RWPE1 (cell line): ENCODE results near the gene RPL28.

Experiments
- CTCF ChIA-PET: fragments of 350-600 bp; sonication (Branson Sonifier 250); formaldehyde crosslinking; extraction: SDS; loops from one replicate; lab custom pipeline; 2021; lab: Yijun Ruan, JAX
- POLR2A ChIA-PET: fragments of 400-600 bp; formaldehyde crosslinking; extraction: SDS; loops from one replicate; lab custom pipeline; 2020; ENCODE audit warnings: antibody characterized with exemption; ENCODE audit not compliant: low non-redundant PET; lab: Yijun Ruan, JAX
- DNase-seq: peaks from one replicate; pipeline ENCODE4 v3.0.0; 2012; ENCODE audit warnings: low spot score
- H3K27ac ChIP-seq: fragments of 450-650 bp; 2 replicates; pipeline ENCODE4 v1.5.1; 2017
- TF ChIP-seq, protein P1 (sequence below): fragments of 450-650 bp; conservative IDR thresholded peaks from 2 replicates; pipeline ENCODE4 v1.5.1; 2017; ENCODE audit warnings: low read depth, mild to moderate bottlenecking

RPL28 gene

DNA sequence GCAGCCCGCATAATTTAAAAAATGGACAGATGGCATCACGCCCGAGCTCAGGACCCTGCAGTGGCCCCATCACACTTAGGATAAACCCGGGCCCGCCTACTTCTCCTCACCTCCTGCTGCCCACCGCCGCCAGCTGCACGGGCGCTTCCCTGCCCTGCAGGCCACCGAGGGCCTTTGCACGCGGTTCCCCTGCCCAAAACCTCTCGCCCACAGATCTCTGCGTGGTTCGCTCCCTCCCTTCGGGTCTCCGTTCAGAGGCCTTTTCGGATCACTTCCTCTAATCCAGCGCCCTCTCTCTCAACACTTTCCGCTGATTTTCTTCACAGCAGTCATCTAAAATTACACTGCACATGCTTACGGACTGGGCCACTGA lies 55.6 kb downstream of the RPL28 start:
- no peak overlapping the region for H3K27ac ChIP-seq
- ChIA-PET POLR2A (no interaction called here), CTCF (interaction anchor here (0.6 kb wide), 1 partner anchor 46 kb away, joined by 3 read pairs; no protein-coding TSS in a partner anchor)
- TF ChIP-seq, protein P1, sequence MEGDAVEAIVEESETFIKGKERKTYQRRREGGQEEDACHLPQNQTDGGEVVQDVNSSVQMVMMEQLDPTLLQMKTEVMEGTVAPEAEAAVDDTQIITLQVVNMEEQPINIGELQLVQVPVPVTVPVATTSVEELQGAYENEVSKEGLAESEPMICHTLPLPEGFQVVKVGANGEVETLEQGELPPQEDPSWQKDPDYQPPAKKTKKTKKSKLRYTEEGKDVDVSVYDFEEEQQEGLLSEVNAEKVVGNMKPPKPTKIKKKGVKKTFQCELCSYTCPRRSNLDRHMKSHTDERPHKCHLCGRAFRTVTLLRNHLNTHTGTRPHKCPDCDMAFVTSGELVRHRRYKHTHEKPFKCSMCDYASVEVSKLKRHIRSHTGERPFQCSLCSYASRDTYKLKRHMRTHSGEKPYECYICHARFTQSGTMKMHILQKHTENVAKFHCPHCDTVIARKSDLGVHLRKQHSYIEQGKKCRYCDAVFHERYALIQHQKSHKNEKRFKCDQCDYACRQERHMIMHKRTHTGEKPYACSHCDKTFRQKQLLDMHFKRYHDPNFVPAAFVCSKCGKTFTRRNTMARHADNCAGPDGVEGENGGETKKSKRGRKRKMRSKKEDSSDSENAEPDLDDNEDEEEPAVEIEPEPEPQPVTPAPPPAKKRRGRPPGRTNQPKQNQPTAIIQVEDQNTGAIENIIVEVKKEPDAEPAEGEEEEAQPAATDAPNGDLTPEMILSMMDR: no peak
- no peak for DNase-seq

DNA sequence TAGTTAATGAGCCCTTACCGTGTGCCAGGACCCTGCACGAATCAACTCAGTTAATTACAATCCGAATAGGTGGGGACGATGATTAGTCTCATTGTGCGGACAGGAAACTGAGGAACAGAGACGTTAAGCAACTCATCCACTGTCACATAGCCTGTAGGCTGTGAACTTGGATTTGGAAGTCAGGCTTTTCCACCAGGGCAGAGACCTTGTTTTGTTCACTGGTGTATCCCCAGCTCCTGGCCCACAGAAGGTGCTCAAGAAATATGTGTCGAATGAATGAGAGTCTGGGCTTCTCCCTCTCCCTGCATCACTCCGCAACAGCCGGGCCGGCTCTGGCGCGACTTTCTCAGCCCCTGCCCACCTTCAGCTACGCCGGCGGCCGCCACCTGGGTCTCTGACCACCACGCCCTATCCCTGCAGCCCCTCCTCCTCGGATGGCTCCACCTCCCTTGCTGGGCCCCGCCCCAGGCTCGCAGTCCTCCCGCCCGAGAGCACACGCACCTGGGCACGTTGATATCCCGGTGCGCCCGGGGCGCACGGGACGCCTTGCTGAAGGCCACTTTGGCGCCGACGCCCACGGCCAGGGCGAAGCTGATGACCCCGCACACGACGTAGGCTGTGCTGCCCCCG lies 56.1 kb downstream of the RPL28 start:
- no peak overlapping the region for H3K27ac ChIP-seq
- ChIA-PET POLR2A (no interaction called here), CTCF (interaction anchor here (0.6 kb wide), 1 partner anchor 46 kb away, joined by 3 read pairs; no protein-coding TSS in a partner anchor)
- TF ChIP-seq, protein P1: no peak
- no peak for DNase-seq

DNA sequence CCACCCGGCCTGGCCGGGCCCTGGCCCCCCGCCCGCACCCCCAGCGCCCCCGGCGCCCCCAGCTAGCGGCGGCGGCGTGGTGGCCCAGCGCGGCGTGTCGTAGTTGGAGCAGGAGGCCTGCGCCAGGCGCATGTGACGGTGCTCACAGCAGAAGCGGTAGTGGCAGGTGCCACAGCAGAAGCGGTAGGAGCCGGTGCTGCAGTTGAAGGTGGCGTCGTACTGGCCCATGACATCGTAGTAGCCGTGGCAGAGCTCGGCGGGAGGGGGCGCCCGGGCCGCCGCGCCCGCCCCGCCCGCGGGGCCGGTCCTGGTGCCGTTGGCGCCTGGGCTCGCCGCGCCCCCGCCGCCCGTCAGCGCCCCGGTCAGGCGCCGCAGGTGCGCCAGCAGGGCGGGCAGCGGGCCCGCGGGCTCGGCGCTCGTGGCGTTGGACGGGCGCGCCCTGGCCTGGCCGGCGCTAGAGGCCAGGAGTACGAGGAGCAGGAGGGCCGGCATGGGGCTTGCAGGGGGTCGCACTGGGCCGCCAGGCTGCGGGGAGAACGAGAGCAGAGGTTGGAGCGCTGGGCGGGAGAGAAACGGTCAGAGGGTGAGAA lies 56.7 kb downstream of the RPL28 start:
- ChIA-PET CTCF (interaction anchor here (0.6 kb wide), 1 partner anchor 28 kb away, joined by 3 read pairs; no protein-coding TSS in a partner anchor), POLR2A (no interaction called here)
- no peak overlapping the region for H3K27ac ChIP-seq
- TF ChIP-seq, protein P1: no peak
- no peak for DNase-seq

DNA sequence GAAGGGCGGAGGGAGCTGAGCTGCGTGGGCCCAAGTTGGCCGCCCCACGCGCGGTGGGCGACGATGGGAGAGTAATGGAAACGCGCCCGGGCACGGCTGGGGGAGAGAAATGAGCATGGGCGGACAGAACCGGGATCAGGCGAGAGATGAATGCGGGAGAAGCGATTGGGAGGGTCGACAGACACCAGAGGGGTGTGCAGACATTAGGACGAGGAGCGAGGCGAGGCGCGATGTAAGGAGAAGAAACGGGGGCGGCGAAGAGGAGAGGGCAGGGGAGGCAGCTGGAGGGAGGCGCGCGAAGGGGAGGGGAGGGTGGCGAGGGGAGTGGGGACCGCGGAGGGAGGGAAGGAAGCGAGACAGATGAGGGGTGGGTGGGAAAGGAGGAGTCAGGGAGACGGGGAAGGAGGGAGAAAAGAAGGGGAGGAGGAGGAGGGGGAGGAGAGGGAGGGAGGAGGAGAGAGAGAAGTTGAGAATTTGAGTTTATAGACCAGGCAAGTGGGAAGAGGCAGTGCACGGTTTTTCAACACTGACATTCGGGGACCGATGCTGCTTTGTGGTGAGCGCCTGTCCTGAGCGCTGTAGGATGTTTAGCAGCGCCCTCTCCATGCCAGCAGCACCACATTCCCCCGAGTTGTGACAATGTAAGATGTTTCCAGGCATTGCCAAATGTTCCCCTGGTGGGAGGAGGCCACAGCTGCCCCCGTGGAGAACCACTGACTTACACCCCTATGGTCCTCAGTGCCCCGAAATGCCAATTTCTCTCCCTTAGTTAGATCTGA lies 57.5 kb downstream of the RPL28 start, which contains the start of gene SHISA7:
SHISA7 (minus strand) TSS at position 256 of the 779 bp plus-strand sequence. CDS start 437 bp downstream, outside the sequence.
- ChIA-PET POLR2A (no interaction called here), CTCF (interaction anchor here (0.6 to 0.9 kb wide), 3 partner anchors 25 to 584 kb away, joined by 3 read pairs; no protein-coding TSS in a partner anchor)
- TF ChIP-seq, protein P1: no peak
- no peak within 1 kb of the TSS for H3K27ac ChIP-seq
- no peak for DNase-seq

DNA sequence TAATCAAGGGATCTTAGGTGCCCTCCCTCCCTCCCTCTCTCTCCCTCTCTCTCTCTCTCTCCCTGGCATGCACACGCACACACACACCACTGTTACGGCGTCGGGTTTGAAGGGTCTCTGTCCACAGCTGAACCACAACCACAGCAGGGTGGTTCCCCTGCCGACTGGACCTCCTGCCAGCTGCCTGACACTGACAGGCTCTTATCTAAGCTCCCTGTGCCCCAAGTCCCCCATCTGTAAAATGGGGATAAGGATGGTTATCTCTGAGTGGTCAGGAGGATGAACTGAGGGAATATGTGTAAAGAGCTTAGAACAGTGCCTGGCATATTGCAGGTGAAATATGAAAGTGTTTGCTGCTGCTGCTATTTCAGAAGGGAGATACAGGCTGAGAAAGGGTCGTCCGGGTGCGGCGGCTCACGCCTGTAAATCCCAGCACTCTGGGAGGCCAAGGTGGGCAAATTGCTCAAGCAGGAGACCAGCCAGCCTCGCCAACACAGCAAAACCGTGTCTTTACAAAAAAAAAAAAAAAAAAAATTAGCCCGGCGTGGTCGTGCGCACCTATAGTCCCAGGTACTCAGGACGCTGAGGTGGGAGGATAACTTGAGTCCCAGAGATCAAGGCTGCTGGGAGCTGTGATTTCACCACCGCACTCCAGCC lies 58.2 kb downstream of the RPL28 start:
- H3K27ac ChIP-seq: no peak overlapping the region
- ChIA-PET POLR2A (no interaction called here), CTCF (interaction anchor here (0.7 to 0.9 kb wide), 2 partner anchors 24 to 585 kb away, joined by 3 read pairs; no protein-coding TSS in a partner anchor)
- TF ChIP-seq, protein P1: no peak
- no peak for DNase-seq

DNA sequence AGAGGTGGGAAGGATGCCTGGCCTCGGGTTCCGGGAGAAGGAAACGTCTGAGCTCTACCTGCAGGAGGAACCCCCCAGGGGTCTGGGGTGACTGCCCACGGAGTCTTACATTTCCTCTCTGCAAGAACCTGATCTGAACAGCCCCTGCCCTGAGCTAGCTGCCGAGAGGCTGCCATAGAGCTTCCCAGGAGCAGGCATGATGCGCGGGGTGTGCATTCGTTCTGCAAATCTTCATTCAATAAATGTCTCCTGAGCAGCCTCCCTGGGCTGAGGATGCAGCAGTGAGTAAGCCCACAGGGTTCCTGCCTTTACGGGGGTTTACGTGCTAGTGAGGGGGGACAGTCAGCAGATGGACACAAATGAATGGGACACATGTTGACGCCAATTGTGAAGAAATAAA lies 58.9 kb downstream of the RPL28 start:
- CTCF ChIA-PET: no interaction called here
- H3K27ac ChIP-seq: no peak overlapping the region
- TF ChIP-seq, protein P1: no peak
- no peak for DNase-seq
- POLR2A ChIA-PET: no interaction called here
